GDM1 (cell line): ENCODE data around the gene PRR9.

Source experiments
- DNase-seq: peaks from one replicate; lab custom pipeline; 2025; lab: John Stamatoyannopoulos, UW

Gene PRR9

DNA sequence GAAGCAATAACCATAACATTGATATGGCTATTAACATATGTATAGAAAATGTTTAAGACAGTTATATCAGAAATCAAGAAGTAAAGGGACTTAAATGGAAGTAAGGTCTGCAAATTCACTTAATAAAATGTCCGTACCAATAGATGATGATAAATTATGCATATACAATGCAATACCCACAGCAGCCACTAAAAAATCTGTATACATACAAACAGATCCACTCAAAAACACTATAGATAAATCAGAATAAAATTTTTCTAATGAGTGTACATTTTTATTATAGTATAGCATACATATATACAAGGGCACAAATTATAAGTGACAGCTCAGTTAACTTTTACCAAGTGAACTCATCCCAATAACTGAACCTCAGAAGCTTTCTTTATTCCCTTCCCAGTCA lies 48.1 kb downstream of the PRR9 start:
- DNase-seq, result no peak
